DND-41 (cell line): ENCODE data around the gene CAPSL.

Experiments used
- CTCF ChIP-seq: IDR thresholded peaks from 2 replicates; pipeline ENCODE4 v1.5.1; 2012; ENCODE audit warnings: borderline replicate concordance, low read length, moderate library complexity, mild to moderate bottlenecking; ENCODE audit not compliant: poor library complexity, severe bottlenecking; ENCODE audit errors: extremely low read depth
- EZH2 ChIP-seq: IDR thresholded peaks from 3 replicates; pipeline ENCODE4 v1.6.1; 2012; ENCODE audit warnings: borderline replicate concordance, low read depth, mild to moderate bottlenecking, moderate library complexity, low read length, inconsistent platforms; ENCODE audit not compliant: severe bottlenecking

DNA sequence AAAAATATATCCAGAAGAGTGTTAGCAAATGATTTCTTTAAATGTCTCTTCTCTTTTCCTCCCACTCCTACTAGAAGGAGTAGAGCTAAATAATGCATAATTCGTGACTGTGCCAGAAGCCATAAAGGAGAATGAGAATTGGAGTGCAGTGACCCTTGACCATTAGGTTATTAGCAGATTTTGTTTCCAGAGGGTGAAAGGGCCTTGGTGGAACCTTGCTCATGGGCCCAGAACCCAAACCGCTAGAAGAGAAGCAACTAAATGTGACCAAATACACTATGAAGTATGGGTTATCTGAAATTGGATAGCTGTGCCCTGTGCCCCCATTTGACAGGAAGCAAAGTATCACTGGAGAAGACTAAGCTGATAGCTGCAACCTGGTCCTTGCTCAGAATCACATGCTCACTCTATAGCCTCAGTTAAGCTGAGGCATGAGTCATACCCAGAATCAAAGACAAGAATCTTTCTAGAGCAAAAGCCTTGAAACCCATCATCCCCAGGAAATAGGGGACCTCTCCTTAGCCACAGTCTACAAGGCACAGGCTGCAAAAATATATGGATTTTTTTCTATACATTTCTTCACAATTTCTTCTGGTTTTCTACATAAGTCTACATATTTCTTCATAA is 36.3 kb downstream of the CAPSL start:
- no peak for TF ChIP-seq EZH2
- TF ChIP-seq CTCF, result no peak
